RPMI7951 (cell line): ENCODE data around the gene HAUS3. TPM values are rescaled to one million over a fixed set of nuclear protein-coding genes. Genes with fewer than 3 reads are reported as not detected.
"Not testable (repeated sequence)": the region's sequence is repeated elsewhere in the genome, so short reads cannot be mapped to it uniquely, and the experiment has no call there.

Source experiments
- DNase-seq: peaks from one replicate; pipeline ENCODE4 v3.0.0-alpha.2; 2012; ENCODE audit warnings: low read depth
- total RNA-seq: library from RNA; depleted of rRNA; stranded (reverse); fragments of >200 nt; shearing (Covaris generic); gene quantifications from 2 replicates; pipeline ENCODE4 v1.2.3, GENCODE V29; 2014

HAUS3 gene
- total RNA-seq, 1 experiment from 2014 or later = 12.1 TPM

DNA sequence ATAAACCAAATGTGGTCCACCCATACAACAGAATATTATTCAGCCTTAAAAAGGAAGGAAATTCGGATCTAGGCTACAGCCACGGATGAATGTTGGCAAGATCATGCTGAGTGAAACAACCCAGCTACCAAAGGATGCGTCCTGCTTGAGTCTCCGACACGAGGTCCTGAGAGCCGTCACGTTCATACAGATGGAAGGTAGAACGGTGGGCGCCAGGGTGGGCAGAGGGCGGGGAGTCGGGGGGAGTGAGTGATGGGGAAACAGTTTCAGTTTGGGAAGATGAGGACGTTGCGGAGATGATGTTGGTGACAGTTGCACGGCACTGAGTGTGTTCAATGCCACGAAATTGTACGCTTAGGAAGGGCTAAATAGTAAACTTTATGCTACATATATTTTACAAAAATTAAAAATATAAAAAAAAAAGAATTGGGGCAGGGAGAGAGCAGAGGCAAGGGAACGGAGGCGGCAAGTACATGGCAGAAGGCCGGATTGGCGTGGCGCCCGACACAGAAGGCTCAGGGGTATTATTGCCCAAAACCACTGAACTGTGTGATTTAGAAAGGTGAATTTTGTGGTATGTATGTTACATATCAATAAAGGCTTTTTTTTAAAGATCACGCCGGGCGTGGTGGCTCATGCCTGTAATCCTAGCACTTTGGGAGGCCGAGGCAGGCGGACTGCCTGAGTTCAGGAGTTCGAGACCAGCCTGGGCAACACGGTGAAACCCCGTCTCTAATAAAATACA lies 34.8 kb upstream of the HAUS3 start:
- DNase-seq = no peak

DNA sequence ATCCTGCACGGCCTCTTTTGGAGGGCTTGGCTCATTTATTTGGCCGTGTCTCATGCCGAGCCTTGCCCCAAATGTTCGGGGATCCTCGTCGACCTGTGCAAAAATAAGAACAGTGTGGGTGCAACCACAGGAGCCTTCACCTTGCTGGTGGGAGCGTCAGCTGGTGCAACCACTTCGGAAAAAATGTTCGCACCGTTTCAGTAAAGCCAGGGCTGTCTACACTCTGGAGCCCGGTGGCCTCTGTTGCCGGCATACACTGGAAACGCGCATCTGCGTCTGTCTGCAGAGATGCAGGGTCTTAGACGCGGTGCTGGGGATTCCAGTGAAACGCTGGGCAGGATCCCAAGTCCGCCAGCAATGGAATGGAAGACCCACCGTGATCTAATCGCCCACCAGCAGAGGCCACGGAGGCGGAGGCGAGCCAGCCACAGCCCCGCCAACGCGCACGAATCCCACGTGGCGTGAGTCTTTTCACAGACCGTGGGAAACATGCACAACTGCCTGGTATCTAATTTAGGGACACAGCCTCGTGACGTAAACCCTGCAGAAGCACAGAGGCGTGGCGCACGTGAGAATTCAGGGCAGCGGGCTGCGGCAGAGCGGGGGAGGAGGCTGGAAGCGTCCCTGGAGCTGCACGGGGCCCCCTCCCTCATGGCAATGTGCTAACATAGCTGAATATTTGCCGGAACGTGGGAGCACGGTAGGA lies 33.8 kb upstream of the HAUS3 start:
- DNase-seq = no peak

DNA sequence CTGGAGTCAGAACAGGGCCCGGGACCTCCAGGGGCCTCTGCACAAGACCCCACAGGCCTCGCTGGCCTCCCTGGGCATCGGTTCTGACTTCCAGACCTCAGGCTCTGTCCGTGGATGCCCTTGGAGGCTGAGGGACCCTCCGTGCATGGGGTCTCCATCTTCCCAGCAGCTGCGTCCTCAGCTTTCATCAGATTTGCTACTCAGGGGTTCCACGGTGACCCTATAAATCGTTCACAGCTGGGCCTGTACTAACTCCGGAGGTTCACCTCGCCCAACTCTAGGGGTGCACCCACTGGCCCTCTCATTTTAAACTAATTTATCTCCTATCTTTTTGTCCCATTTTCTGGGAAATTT lies 33.1 kb upstream of the HAUS3 start:
- DNase-seq = not testable (repeated sequence)

DNA sequence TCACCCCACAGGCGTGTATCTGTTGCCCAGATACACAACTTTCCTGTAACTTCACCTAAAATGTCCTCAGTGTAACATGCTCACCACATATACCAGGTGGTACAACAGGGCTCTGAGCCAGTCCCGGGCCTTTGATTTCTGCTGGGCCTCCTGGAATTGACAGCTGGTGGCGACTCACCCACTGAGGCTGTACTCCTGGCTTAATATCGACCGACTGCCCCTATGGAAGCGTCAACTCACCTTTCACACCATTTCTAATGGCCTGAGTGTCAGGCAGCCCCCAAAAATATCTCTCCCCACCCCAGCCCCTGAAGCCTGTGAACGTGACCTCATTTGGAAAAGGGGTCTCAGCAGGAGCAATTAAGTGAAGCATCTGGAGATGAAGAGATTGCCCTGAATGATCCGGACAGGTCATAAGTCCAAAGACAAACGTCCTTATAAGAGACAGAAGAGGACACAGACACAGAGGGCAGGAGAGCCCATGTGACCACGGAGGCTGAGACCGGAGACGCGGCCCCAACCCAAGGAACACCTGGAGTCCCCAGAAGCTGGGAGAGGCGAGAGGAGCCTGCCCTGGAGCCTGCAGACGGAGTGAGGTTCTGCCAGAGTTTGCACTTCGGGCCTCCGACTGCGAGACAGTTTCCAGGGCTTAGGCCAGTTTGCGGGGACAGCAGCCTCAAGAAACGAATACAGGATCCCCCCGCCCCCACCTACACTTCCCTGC lies 32.6 kb upstream of the HAUS3 start:
- no peak for DNase-seq

DNA sequence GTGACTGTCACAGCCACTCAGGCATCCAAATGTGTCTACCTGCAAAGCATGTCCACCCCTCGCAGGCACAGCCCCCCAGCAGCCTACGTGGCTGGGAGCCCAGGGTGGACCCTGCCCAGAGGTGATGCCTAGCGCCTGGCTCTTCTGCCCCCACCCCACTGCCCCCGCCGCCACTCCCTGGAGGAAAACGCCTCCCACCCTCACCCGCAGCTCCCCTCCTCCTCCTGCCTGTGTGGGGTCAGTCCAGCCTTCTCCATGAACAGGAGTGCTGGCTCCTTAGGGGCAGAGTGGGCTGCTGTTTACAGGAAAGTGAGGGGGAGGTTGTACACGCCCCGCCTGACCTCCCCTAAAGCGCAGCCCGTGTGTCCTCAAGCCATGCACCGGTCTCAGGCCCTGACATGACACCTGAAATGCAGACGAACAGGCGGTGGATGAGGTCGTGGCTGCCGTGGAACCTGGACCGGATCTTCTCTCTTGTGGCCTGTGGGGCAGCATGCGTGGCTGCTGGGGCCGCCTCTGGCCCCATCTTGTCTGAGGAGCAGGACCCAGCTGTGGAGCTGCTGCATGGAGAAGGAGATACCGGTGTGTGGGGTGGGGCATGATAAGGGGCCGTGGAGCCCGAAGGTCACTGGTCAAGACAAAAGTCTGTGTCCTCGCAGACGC lies 31.9 kb upstream of the HAUS3 start:
- no peak for DNase-seq

DNA sequence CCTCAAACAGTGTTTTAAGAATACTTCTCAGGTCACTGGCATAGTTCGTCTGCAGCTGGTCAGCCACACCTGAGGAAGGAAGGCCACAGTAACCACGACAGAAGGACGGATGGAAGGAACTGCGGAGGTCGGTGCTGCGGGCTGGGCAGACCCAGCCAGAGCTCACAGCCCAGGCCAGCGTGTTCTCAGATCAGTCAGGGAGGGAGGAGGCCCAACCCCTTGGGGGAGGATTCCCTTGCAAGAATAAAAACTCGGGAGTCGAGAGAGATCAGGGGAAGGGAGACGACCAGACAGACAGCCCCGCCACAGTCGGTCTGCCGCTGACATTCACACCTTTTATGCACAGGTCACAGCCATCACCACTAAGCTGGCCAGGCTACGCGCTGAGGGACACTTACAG lies 31.3 kb upstream of the HAUS3 start:
- no peak for DNase-seq

DNA sequence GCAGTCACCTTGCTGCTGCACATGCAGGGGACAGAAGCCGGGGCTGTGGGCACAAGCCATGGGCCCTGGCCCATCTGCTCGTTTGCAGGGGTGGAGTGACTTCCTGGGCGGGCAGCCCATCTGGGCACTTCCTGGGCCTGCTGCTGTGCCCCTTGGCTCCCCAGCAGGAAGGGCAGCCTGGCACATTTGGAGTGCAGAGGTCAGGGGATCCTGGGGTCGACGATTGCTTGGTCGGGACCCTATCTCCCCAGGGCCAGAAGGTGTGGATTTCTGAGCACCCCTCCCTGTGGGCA lies 30.9 kb upstream of the HAUS3 start:
- no peak for DNase-seq

DNA sequence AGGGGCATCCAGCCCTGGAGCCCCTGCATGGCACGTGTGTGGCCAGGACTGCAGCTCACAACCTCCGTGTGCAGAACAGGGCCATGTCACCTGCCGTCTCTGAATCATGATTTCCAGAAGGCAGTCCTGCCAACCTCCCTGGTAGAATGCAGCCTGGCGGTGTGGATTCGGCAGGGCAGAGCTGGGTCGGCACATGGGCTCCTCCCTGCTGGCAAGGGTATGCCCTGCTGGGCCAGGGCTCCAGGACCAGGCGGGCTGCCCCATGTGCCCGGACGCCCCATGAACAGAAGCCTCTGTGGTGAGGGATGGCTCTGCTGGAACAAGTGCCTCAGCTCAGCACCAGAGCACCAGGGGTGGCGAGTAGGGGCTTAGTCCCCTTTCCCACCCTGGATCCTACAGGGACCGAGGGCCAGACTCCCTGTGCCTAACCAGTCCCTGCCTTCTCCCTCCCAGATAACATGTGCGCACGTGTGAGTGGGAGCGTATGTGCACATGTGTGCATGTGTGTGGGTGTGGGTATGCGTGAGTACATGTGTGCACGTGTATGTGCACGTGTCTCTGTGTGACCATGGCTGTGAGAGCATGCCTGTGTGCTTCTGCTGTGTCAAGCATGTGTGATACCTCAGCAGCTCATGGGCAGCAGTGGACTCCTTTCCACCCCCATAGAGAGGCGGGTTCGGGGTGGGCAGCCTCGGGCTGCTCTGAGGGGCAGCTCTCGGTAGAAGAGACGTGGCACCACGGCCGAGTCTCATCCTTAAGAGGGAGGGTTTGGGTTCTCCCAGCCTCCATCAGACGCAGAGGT lies 30.3 kb upstream of the HAUS3 start:
- no peak for DNase-seq

DNA sequence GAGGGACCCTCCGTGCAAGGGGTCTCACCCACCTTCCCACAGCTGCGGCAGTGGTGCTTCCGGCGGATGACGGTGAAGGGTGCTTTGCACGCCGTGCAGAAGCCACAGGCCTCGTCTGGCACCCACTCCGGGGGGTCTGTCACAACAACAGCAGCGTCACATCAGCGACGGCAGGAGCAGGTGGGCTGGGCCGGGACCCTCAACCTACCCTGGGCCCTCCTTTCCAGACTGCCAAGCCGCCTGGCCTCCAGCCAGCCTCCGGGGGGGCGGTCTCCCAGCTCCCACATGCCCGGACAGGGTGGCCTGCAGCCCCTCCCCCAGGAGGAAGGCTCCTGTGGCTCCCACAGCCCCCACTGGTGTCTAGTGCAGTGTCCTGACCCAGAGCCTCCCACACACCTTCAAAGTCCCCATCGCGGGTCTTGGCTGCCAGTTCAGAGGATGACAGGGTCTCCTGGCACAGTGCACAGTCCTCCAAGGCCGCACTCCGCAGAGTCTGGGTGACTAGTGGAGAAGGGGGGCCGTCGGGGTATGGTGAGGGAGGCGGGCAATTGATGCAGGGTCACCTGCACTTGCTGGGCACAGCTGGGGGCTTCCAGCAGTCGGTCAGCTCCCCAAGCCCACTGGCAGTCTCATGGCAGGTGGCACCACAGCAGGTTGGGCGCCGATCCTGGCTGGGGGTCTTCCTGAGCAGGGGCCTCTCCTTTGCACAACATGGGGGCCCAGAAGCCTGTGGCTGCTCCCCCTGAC lies 29.5 kb upstream of the HAUS3 start:
- DNase-seq = no peak

DNA sequence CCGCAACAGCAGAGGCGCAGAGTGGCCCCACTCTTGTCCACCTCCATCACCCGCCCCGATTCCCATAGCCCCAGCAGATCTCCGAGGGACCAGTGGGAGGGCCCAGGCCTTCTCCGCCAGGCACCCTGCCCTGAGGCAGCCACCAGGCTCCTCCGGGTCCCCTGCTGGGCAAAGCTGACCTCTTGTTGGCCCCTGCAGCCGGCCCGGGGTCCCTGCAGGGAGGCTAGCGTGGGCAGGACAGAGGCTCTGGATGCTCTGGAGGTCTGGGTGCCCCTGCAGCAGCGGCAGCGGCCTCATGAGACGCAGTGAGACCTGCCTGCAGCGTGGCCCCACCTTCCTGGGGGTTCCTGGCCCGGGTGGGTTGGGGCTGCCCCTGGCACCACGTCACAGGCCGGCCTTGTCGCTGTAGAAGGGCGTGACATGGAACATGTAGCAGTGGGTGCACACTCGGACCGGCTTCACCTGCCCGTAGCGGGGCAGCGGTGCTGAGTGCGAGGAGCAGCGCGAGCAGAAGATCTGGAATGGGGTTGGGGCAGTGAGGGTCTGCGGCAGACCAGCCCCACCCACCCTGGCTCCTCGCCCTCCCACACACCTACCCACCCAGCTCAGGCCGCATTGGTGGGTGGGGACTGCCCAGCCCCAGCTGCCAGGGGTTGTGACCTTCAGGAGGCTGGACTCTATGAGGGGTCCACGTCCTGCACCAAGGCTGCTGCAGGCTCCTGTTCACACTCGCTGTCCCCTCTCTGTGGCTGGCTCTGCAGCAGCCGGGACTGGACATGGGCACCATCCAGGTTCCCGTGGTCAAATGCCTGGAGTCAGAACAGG lies 28.6 kb upstream of the HAUS3 start:
- no peak for DNase-seq

DNA sequence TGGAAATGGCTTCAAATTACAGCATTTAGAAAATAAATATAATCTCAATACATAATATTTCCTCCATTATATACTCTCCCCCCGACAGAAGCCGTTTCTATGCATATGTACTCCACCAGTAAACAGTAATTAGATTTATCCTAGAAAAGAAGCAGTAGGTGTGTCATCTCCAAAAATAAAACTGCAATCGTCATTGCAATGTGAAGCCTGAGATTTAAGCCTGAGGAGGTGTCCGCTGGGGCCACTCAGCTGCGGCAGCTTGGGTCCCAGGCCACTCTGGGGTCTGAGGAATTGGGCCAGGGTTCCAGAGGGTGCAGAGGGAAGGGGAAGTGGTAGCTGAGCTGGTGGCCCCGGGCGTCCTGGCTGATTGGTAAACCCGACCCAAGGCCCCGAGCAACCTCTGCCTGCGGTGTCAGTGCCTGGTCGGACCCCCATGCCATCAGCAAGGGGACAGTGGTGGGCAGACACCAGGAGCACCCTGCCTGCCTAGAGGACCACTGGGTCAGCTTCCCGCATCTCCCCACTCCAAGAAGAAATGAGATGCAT lies 27.8 kb upstream of the HAUS3 start:
- no peak for DNase-seq

DNA sequence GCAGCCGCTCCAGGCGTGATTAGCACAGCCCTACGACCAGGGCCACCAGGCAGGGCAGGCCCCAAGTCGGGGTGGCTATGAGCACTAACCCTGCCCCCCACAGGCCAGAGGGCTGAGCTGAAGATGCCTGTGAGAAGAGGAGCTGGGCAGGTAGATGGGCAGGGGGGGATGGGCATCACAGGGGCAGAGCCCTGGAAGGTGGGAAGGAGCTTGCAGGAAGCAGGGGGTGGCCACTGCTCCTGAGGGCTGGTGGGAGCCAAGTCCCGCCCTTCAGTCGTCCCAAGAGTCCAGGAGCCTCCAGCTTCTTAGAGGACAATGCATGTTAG lies 27.2 kb upstream of the HAUS3 start:
- DNase-seq = no peak

DNA sequence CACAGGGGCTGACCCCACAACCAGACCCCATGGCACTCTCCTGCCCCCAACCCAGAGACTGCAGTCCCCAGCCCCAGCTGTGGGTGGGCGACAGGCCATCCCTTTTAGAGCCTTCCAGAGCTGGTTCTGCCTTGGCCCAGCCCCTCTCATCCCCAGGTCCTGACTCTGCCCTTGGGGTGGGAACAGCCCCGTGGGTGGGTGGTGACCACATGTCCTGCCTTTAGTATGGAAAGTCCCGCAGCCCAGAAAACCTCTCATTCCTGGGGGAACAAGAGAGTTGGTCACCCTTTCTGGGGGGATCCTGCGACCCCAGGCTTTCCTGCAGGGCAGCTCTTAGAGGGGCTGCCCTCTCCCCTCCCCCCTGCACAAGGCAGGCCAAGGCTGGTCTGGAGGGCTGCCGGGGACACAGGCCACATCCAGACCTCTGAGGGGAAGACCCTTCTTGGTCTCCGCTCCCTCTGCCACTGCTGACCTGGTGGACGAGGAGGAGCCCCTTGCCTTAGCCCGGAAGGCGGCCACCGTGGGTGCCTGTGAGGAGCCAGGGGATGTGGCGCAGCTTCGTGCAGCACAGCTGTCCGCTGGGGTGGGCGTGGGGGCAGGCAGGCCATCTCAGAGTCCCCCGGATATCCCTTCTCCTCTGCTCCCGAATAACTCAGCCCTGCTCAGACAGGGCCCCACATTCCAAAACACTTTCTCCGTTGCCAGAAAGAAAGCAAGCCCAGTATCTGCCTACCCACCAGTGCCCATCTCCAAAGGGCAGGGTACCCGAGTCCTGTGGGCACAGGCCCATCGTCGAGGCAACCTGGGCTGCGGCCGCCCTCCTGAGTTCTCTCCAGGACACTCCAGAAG lies 26.7 kb upstream of the HAUS3 start:
- DNase-seq = no peak

DNA sequence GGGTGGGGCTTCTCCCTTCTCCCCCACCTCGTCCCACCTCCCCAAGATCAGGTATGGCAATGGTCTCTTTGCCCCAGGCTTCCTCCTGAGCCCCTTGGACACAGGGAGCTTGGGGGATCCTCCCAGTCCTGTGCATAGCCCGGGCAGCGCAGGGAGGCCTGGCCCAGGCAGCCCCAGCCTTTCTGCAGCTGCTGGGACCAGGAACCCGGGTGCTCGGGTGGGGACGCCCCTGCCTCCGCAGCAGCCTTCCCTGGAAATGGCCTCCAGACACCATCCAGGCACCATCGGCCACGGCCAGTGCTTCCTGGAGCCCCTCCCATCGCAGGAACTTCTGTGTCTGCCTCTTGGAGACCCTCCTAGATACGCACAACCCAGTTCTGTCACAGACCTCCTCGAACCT lies 25.9 kb upstream of the HAUS3 start:
- no peak for DNase-seq

DNA sequence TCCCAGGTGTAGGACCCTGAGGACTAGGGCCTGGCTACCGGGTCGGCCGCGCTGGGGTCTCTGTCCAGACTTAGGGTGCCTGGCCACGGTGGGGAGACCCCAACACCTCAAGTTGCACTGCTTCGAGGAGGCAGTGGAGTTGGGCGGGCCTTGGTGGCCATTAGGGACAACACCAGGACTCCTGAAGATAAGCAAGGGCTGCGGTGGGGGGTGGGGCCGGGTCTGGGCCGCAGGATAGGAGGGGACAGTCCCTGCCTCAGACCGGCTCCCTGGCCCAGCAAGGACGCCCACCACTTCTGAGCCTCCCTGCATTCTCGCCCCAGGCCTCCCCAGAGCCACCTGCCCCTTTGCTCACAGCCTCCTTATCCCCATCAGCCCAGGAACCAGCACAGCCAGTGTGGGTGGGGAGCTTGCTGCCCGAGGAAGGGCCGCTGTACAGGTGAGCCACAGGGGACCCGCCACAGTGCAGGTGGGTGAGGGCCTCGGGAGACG lies 25.4 kb upstream of the HAUS3 start:
- no peak for DNase-seq

DNA sequence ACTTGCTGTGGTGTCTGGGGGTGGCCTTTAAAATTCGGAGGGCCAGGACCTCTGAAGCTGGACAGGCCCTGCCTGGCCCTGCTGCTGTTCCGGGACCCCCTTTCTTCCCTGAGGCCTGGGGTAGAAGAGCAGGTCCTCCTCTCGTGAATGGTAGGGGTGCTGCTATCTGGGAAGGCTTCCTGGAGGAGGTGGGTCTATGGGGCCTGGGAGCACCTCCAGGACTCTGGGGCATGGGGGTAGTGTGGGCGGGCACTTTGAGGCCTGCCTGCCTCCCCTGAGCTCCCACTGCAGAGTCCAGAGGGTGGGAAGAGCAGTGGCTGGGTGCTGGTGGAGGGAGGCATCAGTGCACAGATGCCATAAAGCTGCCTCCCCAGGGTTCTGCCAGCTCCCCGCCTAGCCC lies 24.9 kb upstream of the HAUS3 start:
- DNase-seq = no peak

DNA sequence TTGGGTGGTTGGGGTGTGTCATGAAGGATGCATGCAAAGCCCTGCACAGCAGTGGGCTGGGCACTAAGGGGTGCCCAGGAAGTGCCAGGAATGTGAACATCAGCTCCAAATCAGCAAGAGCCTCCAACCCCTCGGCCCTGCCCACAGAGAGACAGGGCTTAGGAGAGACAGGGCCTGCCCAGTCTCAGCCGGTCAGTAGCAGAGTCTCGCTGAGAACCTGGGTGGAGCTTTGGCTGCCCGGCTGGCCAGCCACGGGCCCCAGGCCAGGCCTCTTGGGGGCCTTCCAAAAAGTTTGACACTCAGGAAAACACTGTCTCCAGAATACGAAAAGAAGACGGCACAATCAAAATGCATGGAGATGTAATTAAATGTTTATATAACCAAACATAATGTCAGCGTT lies 24.3 kb upstream of the HAUS3 start:
- no peak for DNase-seq

DNA sequence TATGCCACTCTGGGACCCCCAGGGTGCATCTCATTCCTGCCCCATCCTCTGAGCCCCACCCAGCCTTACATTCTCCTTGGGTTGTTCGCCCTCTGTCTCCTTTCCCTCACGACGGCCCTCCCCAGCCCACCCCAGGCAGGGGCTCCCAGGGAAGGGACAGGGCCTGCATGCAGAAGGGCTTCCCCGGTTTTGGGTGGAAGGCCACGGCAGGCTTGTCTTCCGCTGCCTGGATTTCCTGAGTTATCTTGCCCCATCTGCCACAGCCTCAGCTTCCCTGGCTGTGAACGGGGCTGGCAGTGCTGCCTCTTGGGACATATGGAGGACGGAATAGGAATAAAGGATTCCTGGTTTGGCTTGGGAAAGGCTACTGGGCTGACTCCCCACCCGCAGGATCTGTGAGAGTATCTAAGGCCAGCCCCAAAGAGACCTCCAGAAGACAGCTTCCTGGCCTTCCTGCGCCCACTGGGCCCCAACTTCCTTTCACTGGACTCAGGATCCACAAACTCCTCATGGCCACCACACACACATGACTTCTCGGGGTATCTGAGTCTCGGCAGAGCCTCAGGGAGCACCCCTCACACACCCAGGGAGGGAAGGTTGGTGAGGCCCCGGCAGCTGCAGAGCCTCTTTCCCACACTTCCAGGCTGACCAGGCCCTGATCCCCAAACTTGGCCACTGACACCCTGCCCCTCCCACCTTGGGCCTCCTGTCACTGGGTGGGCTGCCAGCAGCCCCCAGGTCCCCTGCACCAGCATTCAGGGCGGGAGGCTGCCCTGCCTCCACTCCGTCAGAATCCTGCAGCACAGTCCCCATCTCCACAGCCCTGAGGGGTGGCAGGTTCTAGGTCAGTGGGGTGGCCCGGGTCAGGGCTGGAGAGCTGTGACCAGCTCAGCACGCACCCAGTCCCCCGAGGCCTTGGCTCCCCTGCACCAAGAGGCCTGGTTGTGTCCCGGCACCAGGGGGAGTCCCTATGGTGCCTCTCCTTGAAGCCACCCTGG lies 23.5 kb upstream of the HAUS3 start:
- DNase-seq = no peak
